Panc1 (cell line): Measurements from ENCODE around the gene RIMKLB. TPM values are rescaled to one million over a fixed set of nuclear protein-coding genes. Genes with fewer than 3 reads are reported as not detected.
"Not testable (repeated sequence)": the region's sequence is repeated elsewhere in the genome, so short reads cannot be mapped to it uniquely, and the experiment has no call there.

Experiments
- ATAC-seq: fragments of 200-7000 bp; cut with Tn5 transposase; 2 replicates; pipeline ENCODE4 v1.9.1; 2020; ENCODE audit warnings: mild to moderate bottlenecking, moderate library complexity
- BruUV-seq: library from RNA; stranded (reverse); fragments of 400-500 nt; replicated peaks from 2 replicates; lab custom pipeline; 2021; lab: Mats Ljungman, UMichigan
- CTCF ChIA-PET: fragments of 300-600 bp; sonication (Branson Sonifier 250); formaldehyde crosslinking; loops from one replicate; lab custom pipeline; 2022; ENCODE audit warnings: antibody characterized with exemption; lab: Charles Lee
- POLR2A ChIA-PET: fragments of 300-600 bp; sonication (Branson Sonifier 250); formaldehyde crosslinking; loops from one replicate; lab custom pipeline; 2022; ENCODE audit warnings: antibody characterized with exemption; lab: Charles Lee
- DNase-seq: peaks from one replicate; pipeline ENCODE4 v3.0.0-alpha.2; 2010; ENCODE audit warnings: low read depth, low spot score
- H3K27ac ChIP-seq: 2 replicates; pipeline ENCODE4 v1.5.1; 2011; ENCODE audit warnings: mild to moderate bottlenecking, low read length, inconsistent platforms
- H3K27me3 ChIP-seq: fragments of 200-500 bp; sonication (Bioruptor generic); 2 replicates; pipeline ENCODE4 v1.6.0; 2014; ENCODE audit warnings: low read length, inconsistent platforms; ENCODE audit not compliant: control insufficient read depth, insufficient read depth
- H3K36me3 ChIP-seq: fragments of 200-500 bp; sonication (Bioruptor generic); 2 replicates; pipeline ENCODE4 v1.5.1; 2014; ENCODE audit warnings: inconsistent platforms, mild to moderate bottlenecking, low read length, moderate library complexity; ENCODE audit not compliant: control insufficient read depth, insufficient read depth
- H3K4me1 ChIP-seq: 2 replicates; pipeline ENCODE4 v1.5.1; 2011; ENCODE audit warnings: inconsistent platforms, mild to moderate bottlenecking, low read length, moderate library complexity; ENCODE audit not compliant: control insufficient read depth, insufficient read depth
- H3K4me3 ChIP-seq, 2 experiments: 2 replicates each; pipeline ENCODE4 v1.5.1; 2011 to 2012; ENCODE audit warnings: low read depth in 2 of 2, low read length in 2 of 2, mild to moderate bottlenecking in 2 of 2, inconsistent platforms in 1 of 2, moderate library complexity in 1 of 2
- H3K9me3 ChIP-seq: fragments of 200-500 bp; sonication (Bioruptor generic); 2 replicates; pipeline ENCODE4 v1.5.1; 2014; ENCODE audit warnings: low read depth, mild to moderate bottlenecking, inconsistent platforms, low read length, moderate library complexity; ENCODE audit not compliant: control insufficient read depth, insufficient read depth
- CTCF ChIP-seq: fragments of 450-650 bp; IDR thresholded peaks from 2 replicates; pipeline ENCODE4 v1.5.1; 2017; ENCODE audit warnings: mild to moderate bottlenecking
- POLR2AphosphoS5 ChIP-seq: IDR thresholded peaks from 2 replicates; pipeline ENCODE4 v1.6.1; 2012; ENCODE audit warnings: mild to moderate bottlenecking, low read depth, low read length, moderate library complexity
- REST ChIP-seq, 2 experiments: IDR thresholded peaks; 2 replicates each; pipeline ENCODE4 v1.6.1; 2011 to 2012; ENCODE audit warnings: low read depth in 2 of 2, control low read depth in 1 of 2, low read length in 1 of 2, mild to moderate bottlenecking in 1 of 2, moderate library complexity in 1 of 2; ENCODE audit not compliant: insufficient read depth in 1 of 2
- SIN3A ChIP-seq: IDR thresholded peaks from 2 replicates; pipeline ENCODE4 v1.6.1; 2012; ENCODE audit warnings: low read depth, mild to moderate bottlenecking, low read length, moderate library complexity, borderline replicate concordance; ENCODE audit not compliant: insufficient read depth
- TCF7L2 ChIP-seq: IDR thresholded peaks from 2 replicates; pipeline ENCODE4 v1.6.1; 2011; ENCODE audit warnings: mild to moderate bottlenecking, low read depth, low read length, inconsistent platforms
- in situ Hi-C: cut with HindIII; loops from 2 replicates; pipeline ENCODE4 v1.10.0; 2016; ENCODE audit warnings: low sequenced_read_pairs, low pct_unique_long_range_greater_than_20kb
- intact Hi-C: fragments of 100-400 bp; cut with micrococcal nuclease; formaldehyde crosslinking; loops from one replicate; pipeline ENCODE4 v1.10.0; 2022; ENCODE audit not compliant: unreplicated experiment
- total RNA-seq: library from RNA; stranded (reverse); gene quantifications from one replicate; pipeline ENCODE4 v1.2.1, GENCODE V29; 2021; ENCODE audit not compliant: unreplicated experiment

RIMKLB gene
- total RNA-seq, 1 experiment from 2014 or later, result 17.1 TPM

- H3K9me3 ChIP-seq, result no peaks in the 10 kb centered on the region
- no peaks in the 10 kb centered on the region for H3K27me3 ChIP-seq
- H3K4me3 ChIP-seq, result no peak overlapping the region
- ATAC-seq, result no peak
- TF ChIP-seq TCF7L2 (no peak), REST (IDR thresholded peaks at IDR 0.05; ENCODE audit: insufficient read depth in 1 of 2, low read depth in 2 of 2, low read length in 1 of 2) (no peak), SIN3A (no peak), CTCF (no peak), POLR2AphosphoS5 (no peak)
- no TSS peak for BruUV-seq
- no peak for DNase-seq
- in situ Hi-C loops, result no loop called here
- CTCF ChIA-PET, result interaction anchor here (0.6 kb wide), 1 partner anchor 78 kb away, joined by 3 read pairs; no protein-coding TSS in a partner anchor
- no peaks in the 10 kb centered on the region for H3K36me3 ChIP-seq
- no peak overlapping the region for H3K27ac ChIP-seq
- POLR2A ChIA-PET, result no interaction called here
- intact Hi-C loops, result no loop called here
- H3K4me1 ChIP-seq, result no peaks in the 10 kb centered on the region; the same call in 1 of the 2 replicates
Measured at GRCh38 chr12:8734873-8735381, 37.1 kb downstream of the RIMKLB start.

GRCh38 chr12:8742501-8742900, 44.7 kb downstream of the RIMKLB start:
- Histone ChIP-seq H3K36me3 (no peaks in the 10 kb centered on the region), H3K4me1 (no peaks in the 10 kb centered on the region), H3K27me3 (no peaks in the 10 kb centered on the region), H3K4me3 (no peak overlapping the region), H3K9me3 (no peaks in the 10 kb centered on the region), H3K27ac (no peak overlapping the region)
- intact Hi-C loops (no loop called here), in situ Hi-C loops (no loop called here)
- BruUV-seq, result no TSS peak
- ATAC-seq (no peak), DNase-seq (no peak)
- ChIA-PET CTCF (no interaction called here), POLR2A (no interaction called here)
- no peak for TF ChIP-seq SIN3A
- TF ChIP-seq CTCF, result no peak

GRCh38 chr12:8743121-8743520, 45.3 kb downstream of the RIMKLB start:
- H3K27ac ChIP-seq, ATAC-seq, POLR2A ChIA-PET, H3K4me3 ChIP-seq, DNase-seq, H3K9me3 ChIP-seq, BruUV-seq, H3K27me3 ChIP-seq, in situ Hi-C loops, intact Hi-C loops, H3K4me1 ChIP-seq, H3K36me3 ChIP-seq, CTCF ChIA-PET: not testable (repeated sequence)

- H3K36me3 ChIP-seq, H3K4me3 ChIP-seq, ATAC-seq, in situ Hi-C loops, BruUV-seq, H3K4me1 ChIP-seq, DNase-seq, H3K9me3 ChIP-seq, H3K27ac ChIP-seq, H3K27me3 ChIP-seq, CTCF ChIA-PET, intact Hi-C loops: not testable (repeated sequence)
- POLR2A ChIA-PET, result interaction anchor here (0.7 kb wide), 1 partner anchor 10 kb away, joined by 3 read pairs; no protein-coding TSS in a partner anchor
Measured at GRCh38 chr12:8745631-8746030, 47.8 kb downstream of the RIMKLB start.
